Glomerular endothelial cell (primary cell): ENCODE data around the gene PCED1B. TPM values are rescaled to one million over a fixed set of nuclear protein-coding genes. Genes with fewer than 3 reads are reported as not detected.
"Not testable (repeated sequence)": the region's sequence is repeated elsewhere in the genome, so short reads cannot be mapped to it uniquely, and the experiment has no call there.

Experiments
- DNase-seq: peaks from one replicate; pipeline ENCODE4 v3.0.0-alpha.2; 2011; ENCODE audit warnings: low read depth, low spot score; ENCODE audit errors: extremely low read depth
- total RNA-seq: library from RNA; depleted of rRNA; stranded (reverse); fragments of >200 nt; gene quantifications from 2 replicates; pipeline ENCODE4 v1.2.3, GENCODE V29; 2015

PCED1B gene
- total RNA-seq, 1 donor from 2014 or later: 0.70 TPM

DNA sequence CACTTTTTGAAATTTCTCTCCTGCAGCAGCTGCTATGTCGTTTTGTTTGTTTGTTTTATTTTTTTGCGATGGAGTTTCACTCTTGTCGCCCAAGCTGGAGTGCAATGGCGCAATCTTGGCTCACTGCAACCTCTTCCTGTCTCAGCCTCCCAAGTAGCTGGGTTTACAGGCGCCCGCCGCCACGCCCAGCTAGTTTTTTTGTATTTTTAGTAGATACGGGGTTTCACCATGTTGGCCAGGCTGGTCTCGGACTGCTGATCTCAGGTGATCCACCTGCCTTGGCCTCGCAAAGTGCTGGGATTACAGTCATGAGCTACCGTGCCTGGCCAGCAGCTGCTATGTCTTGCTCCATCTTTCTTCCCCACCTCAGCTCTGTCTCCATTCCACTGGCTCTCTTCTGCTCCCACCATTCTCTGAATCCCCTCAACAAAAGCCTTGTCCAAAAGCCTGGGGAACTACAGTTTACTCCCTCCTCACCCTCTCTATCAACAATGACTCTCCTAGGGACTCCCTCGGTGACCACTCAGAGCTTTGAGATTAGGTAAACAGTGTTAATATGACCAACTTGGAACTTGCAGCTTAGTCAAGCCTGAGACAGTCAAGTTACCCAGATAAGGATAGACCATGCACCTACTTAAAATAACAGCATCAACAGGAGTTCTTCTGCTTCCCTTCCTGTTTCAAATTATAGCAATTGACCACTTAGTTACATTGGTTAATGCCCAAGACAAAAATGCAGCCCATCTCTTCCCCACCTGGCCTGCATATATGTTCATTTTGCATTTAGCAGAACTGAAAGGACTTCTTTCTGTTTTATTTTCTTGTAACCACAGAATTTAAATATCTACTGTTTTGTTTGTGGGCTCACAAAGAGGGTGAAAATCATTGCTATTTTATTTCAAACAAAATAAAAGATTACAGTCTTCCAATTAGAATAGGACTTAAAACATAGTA, 189.4 kb downstream of the PCED1B start:
- DNase-seq: no peak

DNA sequence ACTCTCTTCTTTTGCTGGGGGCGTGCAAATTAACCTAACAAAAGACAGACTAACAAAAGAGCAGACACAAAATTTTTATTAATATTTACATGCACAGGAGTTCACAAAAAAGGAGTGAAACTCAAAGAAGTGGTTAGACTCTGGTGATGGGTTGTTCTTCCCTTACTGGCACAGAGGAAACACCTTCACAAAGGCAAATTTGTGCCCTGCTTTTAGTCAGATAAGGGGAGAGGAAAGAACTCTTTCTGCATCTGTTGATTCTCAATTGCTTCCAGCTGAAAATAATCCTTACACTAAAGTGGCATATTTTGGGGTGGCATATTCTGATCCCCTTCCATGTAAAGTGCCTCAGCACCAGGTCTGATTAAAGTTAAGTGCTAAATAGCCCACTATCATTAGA, 190.5 kb downstream of the PCED1B start:
- no peak for DNase-seq

DNA sequence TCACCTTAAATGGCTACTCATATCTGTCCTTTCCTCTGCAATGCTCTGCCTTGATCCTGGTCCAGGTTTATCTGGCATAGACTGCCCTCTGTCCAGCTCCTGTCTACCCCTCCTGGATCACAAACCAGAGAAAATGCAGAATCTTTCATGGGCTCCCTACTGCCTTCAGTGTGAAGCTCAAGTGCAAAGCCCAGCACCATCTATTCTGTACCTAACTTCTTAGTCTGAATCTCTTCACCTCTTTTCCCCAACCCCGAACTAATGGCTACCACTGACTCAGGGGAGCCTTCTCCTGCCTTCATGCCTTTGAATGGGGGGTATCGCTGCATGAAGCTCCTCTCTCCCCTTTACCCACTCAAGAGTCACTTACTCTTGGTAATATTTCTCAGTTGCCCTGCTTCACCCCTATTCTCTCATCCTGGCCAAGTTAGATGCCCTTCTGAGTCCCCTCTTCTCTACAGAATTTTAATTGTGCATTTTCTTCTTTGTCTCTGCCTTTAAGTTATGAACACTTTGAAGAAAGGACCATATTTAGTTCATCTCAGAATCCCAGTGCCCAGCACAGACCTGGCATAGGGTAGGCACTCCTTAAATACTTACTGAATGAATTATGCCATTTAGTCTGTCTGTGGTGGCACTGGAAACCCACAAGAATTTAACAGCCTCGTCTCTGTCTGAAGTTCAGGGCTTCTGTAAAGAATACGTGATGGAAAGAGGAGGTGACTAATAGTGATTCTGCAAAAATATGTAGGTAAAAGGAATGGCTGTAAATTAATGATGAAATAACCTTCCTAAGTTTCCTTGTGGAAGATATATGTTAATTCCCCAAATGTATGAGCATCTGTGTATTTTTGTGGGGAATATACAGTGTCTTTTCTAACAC, 191.6 kb downstream of the PCED1B start:
- DNase-seq: no peak

DNA sequence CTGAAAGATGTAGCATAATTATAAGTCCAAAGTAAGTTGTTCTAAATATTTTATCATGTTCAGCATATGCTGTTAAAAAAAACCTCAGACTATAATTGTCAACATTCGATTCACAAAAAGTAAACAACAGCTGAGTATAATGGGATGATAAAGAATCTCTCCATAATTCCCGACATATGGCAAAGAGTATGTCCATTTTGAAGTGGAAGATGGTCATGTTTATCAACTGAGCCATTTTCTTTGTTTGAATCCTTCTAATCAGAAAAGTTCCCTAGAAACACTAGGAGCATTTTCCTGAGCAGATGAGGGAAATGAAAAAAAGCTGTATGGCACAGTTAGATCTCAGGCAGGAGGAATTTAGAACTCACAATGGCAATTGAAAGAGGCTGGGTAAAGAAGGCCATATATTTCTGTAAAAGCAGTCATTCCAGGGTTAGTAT, 192.4 kb downstream of the PCED1B start:
- DNase-seq: no peak

DNA sequence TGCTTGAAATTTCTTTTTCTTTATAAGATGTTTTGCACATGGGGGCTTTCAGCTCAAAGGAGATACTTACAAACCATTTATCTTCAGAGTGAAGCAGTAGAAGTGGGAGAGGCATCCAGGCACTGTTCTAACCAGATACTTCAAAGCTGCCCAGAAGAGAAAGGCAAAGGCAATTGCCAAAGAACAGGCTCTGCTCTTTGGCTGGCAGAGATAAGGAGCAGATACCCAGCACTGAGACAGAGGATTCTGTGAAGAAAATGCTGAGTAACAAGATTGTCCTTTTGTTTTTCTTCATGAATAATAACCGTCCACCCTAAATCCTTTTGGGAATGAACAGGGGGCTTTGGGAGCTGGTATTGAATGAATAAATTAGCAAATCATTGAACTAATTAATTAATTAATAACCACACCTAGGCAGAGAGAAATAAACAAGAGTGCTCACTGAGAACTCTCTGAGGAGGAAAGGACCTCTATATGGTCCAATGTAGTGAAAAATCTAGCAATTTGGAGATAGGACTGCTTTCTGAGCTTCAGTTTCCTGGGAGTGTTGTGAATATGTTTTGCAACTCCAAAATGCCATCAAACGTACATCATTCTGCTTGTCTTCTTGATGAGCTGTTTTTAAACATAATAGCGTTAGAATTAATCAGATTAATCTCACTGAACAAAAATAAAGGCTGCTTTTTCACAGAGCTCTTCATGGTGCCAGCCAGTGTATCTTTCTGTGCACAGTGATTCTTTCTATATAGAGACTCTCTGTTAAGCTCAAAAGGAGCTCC, 193.2 kb downstream of the PCED1B start:
- no peak for DNase-seq

DNA sequence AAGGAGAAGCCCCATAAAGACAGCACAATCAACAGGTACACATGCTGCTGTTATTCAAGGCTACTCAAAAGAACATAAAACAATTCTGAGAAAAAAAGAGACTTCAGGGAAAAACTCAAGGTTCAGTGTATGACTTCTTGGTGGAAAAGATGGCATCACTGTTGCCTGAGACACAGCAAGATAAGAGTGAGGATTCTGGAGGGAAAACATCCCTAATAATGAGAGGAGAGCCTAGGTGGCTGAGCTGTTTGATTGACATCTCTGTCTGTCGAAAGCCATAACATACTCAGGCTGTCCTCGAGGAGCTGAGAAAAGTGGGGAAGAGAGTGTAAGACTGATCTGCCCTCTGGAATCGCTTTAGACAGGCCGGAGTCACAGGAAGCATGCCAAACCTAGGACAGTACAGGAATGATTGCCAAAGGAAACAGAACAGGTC, 193.8 kb downstream of the PCED1B start:
- no peak for DNase-seq

DNA sequence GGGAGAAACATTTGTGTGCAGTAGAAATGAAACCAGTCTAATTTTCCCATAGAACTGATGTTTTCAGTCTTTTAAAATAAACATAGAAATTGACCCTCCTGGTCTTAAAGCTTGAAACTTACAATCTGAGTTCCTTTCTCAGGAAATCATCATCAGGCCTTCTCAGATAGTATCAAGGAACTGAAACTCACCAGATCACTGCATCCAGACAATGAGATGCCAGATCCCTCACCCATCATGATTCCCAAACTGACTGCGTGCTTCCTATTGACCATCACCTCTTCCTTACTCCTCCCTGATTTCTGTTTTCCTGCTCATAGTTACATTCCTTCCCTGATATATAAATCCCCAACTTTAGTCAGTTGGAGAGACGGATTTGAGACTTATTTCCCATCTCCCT, 195.3 kb downstream of the PCED1B start:
- no peak for DNase-seq

DNA sequence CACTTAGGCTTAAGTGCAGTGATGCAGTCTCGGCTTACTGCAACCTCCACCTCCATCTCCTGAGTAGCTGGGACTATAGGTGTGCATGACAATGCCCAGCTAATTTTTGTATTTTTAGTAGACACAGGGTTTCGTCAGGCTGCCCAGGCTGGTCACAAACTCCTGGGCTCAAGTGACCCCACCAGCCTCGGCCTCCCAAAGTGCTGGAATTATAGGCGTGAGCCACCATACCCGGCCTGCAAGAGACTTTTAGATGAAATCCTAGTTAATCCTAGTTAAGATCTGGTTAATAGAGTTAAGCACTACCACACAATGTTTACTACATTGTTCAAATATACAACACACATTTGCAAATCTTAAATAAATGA, 196.8 kb downstream of the PCED1B start:
- DNase-seq: no peak

DNA sequence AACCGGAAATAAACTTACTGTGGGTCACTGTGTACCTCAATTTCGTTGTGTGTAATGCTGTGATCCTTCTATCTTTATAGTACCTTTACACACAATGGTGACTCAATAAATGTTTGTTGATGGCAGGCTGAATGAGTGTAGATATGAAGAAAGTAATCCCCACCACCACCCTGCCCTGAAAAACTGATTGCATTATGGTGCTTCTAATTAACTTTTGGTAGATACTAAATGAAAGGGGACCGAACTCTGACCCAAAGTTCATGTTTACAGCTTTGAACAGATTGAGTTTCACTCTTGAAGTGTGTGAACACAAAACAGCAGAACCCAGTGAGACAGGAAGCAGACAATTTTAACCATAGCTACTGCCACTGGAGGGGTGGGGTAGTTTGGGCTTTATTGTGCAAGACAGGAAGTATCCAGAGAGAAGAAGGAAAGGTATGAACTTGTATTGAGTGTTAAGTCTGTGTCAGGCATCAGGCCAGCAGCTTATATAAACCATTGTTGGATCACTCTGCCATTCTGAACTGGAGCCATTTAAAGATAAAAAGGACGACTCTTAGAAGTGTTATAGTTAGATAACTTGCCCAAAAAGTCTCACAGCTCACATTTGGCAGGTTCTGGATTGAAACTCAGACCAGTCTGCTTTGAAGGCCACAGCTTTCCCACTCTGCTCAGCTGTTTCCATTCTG, 197.3 kb downstream of the PCED1B start:
- DNase-seq: no peak

DNA sequence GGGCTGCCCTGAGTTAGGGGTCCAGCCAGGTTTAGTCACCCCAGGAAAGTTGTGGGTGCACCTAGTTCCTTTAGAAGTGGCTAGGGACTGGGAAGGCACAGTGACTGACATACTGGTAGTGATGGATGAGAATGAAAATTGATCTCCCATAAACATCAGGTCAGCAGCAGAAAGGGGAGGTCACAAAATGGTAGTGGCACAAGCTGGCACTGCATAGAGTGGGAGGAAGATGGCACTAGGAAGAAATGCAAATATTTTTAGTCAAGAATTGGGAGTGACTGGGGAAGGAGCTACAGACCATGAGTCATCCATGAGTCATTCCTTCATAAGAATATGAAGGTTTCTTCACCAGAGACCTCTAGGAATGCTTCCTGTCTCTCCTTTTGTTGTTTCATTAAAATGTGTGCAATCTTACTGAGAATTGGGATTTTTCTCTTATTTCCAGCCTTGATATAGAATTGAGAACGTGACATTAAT, 198.6 kb downstream of the PCED1B start:
- peak; percentile 70 for DNase-seq

DNA sequence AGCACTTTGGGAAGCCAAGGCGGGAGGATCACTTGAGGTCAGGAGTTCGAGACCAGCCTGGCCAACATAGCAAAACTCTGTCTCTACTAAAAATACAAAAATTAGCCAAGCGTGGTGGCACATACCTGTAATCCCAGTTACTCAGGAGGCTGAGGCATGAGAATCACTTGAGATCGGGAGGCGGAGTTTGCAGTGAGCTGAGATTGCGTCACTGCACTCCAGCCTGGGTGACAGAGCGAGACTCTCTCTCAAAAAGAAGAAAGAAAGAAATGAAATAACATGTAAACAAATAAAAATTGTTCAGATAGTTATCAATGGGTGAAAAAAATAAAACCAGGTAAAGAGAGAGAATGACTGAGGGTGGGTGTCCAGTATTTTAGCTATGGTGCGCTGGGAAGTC, 200.3 kb downstream of the PCED1B start:
- DNase-seq: not testable (repeated sequence)

DNA sequence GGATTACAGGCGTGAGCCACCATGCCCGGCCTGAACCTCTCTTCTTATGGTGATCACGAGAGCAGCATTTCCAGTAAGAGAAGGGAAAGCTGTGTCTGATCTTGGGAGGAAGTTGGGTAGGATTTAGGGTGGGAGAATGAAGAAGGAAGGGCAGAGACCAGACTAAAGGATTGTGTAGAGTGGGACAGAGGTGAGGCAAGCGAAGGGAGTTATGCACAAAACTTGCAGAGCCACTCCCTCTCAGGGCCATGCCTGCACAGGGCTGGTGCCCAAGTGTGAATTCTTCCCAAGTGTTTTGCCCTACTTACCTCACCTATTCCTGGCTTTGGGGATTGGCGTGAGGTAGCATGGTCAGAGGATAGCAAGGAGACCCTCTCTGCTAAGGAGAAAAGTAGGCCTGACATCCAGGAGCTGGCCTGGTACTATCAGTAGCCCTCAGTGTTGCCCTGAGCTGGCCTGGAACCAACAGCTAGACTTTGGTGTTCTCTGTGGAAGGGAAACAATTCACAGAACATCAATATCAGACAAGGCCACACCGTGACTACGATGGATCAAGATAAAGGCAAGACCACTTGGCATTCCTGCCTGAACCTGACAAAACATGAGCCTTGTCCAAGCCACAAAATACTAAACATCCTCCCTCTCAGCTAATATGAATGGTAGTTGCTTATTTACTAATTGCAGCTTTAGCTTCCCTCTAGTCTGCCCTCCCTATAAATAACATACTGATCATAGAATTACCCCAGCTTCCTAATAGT, 201.3 kb downstream of the PCED1B start:
- no peak for DNase-seq

DNA sequence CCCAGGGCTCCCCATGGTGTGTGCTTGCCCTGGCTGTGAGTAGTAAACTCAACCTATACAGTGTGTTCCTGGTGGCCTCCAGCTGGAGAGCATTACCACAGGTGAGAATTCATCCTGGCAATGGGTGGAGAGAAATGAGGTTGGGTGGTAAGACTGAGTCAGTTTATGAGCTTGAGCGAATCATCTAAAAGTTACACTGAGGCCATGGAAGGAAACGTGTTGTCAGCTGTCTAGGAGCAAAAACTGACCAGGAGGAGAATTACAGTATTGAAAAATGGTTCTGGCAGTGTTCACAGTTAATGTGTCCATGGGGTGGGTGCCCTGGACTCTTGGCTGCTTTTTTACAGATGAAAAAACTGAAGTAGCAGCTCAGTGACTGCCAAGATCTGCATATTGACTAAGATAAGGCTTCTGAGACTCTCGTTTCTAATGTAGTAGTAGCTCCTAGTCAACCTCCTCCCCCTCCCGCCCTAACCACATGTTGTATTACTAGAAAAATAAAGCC, 202.3 kb downstream of the PCED1B start:
- DNase-seq: no peak

DNA sequence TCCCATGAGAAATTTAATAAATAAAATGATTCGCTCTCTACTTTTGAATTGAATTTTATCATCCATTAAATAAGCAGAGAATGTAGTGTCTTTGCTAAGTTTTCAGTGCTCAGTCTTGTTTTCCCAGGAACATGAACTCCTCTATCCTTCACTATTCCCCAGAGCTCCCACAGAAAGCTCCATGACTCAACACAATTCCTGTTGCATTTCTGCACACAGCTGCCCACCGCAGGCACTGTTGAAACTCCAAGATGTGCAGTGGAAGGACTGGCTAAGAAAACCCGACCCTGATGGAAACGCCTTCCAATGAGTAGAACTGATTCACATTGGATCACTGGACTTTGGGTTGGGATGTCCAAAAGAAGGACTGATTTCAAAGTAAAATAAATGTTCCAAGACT, 202.8 kb downstream of the PCED1B start:
- DNase-seq: no peak

Other genes starting within 250 kb of the PCED1B start
- 35.3 and 40.9 TPM in 2 replicates for gene AMIGO2, start 338 bp downstream of the PCED1B start, total RNA-seq